NCI-H2107 treated with DMSO at 0.1 percent for 48 hours (cell line): ENCODE data around the gene MAPK8IP2.

Experiments
- DNase-seq: peaks from one replicate; lab custom pipeline; 2025; ENCODE audit not compliant: unreplicated experiment; lab: John Stamatoyannopoulos, UW

Gene MAPK8IP2

GRCh38 chr22:50600538-50600937 is at the start of gene MAPK8IP2:
TSS of gene MAPK8IP2 (plus strand) at chr22:50600793. CDS start at chr22:50600819, 26 bp downstream.
- DNase-seq = no peak

- DNase-seq = no peak
Observed at GRCh38 chr22:50551160-50551752, 49.3 kb upstream of the MAPK8IP2 start.

- no peak for DNase-seq
Observed at GRCh38 chr22:50553310-50553709, 47.3 kb upstream of the MAPK8IP2 start.

- no peak for DNase-seq
Observed at GRCh38 chr22:50556703-50557102, 43.9 kb upstream of the MAPK8IP2 start.

- no peak for DNase-seq
Observed at GRCh38 chr22:50560034-50560433, 40.6 kb upstream of the MAPK8IP2 start.

- DNase-seq = no peak
Observed at GRCh38 chr22:50561401-50562358, 38.9 kb upstream of the MAPK8IP2 start.

- DNase-seq = peak; percentile 85
Observed at GRCh38 chr22:50562523-50563412, 37.8 kb upstream of the MAPK8IP2 start, which contains the start of gene SYCE3. TSS of gene SYCE3 (minus strand) at chr22:50562919. CDS start at chr22:50556405, 6,514 bp downstream.

GRCh38 chr22:50563413-50564160 is 37.0 kb upstream of the MAPK8IP2 start:
- DNase-seq = no peak

- no peak for DNase-seq
Observed at GRCh38 chr22:50564289-50564688, 36.3 kb upstream of the MAPK8IP2 start.

GRCh38 chr22:50567721-50568252 is 32.8 kb upstream of the MAPK8IP2 start:
- no peak for DNase-seq

GRCh38 chr22:50568626-50569025 is 32.0 kb upstream of the MAPK8IP2 start:
- DNase-seq = no peak

GRCh38 chr22:50569041-50569459 is 31.5 kb upstream of the MAPK8IP2 start:
- DNase-seq = no peak

- DNase-seq = no peak
Observed at GRCh38 chr22:50569896-50570535, 30.6 kb upstream of the MAPK8IP2 start.

GRCh38 chr22:50570861-50571260 is 29.7 kb upstream of the MAPK8IP2 start:
- no peak for DNase-seq

- no peak for DNase-seq
Observed at GRCh38 chr22:50571264-50572175, 29.1 kb upstream of the MAPK8IP2 start.

GRCh38 chr22:50572965-50573364 is 27.6 kb upstream of the MAPK8IP2 start:
- DNase-seq = no peak

- DNase-seq = no peak
Observed at GRCh38 chr22:50573491-50574382, 26.9 kb upstream of the MAPK8IP2 start.

GRCh38 chr22:50574383-50574755 is 26.2 kb upstream of the MAPK8IP2 start:
- no peak for DNase-seq
